HCT116 (cell line): Measurements from ENCODE around the gene MROH7. TPM values are rescaled to one million over a fixed set of nuclear protein-coding genes. Genes with fewer than 3 reads are reported as not detected.

Experiments used
- ATAC-seq: fragments of 200-7000 bp; cut with Tn5 transposase; 2 replicates; pipeline ENCODE4 v1.9.1; 2020; ENCODE audit warnings: mild to moderate bottlenecking, moderate library complexity
- BruUV-seq: library from RNA; stranded (reverse); fragments of 400-500 nt; replicated peaks from 2 replicates; lab custom pipeline; 2021; lab: Mats Ljungman, UMichigan
- CTCF ChIA-PET: fragments of 300-600 bp; sonication (Branson Sonifier 250); formaldehyde crosslinking; loops from one replicate; lab custom pipeline; 2021; ENCODE audit warnings: antibody characterized with exemption; lab: Charles Lee
- POLR2A ChIA-PET: fragments of 300-600, 350-600 bp; sonication (Branson Sonifier 250); formaldehyde crosslinking; loops from one replicate; lab custom pipeline; 2021; ENCODE audit warnings: antibody characterized with exemption; lab: Charles Lee
- RAD21 ChIA-PET, 2 experiments: fragments of 300-600 bp; sonication (Branson Sonifier 250); formaldehyde crosslinking; loops; one replicate each; lab custom pipeline; 2023; ENCODE audit warnings: low total read pairs in 2 of 2; ENCODE audit not compliant: uncharacterized antibody in 2 of 2, unreplicated experiment in 2 of 2, low non-redundant PET in 1 of 2; lab: Charles Lee
- DNase-seq: peaks from one replicate; pipeline ENCODE4 v3.0.0-alpha.2; 2010; ENCODE audit warnings: low read depth, low spot score
- H2AFZ ChIP-seq: fragments of 200-600 bp; shearing (Covaris generic), sonication (generic); 2 replicates; pipeline ENCODE4 v1.6.1; 2017; ENCODE audit warnings: low read depth, mixed run types, mixed read lengths, antibody characterized with exemption, low read length; ENCODE audit not compliant: poor library complexity, severe bottlenecking
- H3K27ac ChIP-seq: 2 replicates; pipeline ENCODE4 v1.5.1; 2012; ENCODE audit warnings: low read depth, low read length
- H3K27me3 ChIP-seq: fragments of 200-600 bp; sonication (generic); 2 replicates; pipeline ENCODE4 v1.6.1; 2016; ENCODE audit warnings: mixed run types, low read length, mixed read lengths; ENCODE audit not compliant: insufficient read depth
- H3K36me3 ChIP-seq, 2 experiments: fragments of 200-500 bp in 1 of 2; fragments of 200-600 bp in 1 of 2; sonication (Bioruptor generic) in 1 of 2; sonication (generic) in 1 of 2; 2 replicates each; pipeline versions ENCODE4 v1.5.1 to v1.6.1; 2014 to 2016; ENCODE audit warnings: low read length in 2 of 2, inconsistent platforms in 1 of 2, mixed read lengths in 1 of 2, mixed run types in 1 of 2; ENCODE audit not compliant: insufficient read depth in 2 of 2, control insufficient read depth in 1 of 2
- H3K4me1 ChIP-seq, 2 experiments: fragments of 200-600 bp in 1 of 2; sonication (generic) in 1 of 2; 2 replicates each; pipeline versions ENCODE4 v1.5.1 to v1.6.1; 2012 to 2017; ENCODE audit warnings: low read length in 2 of 2, inconsistent platforms in 1 of 2, mild to moderate bottlenecking in 1 of 2, mixed read lengths in 1 of 2, mixed run types in 1 of 2, moderate library complexity in 1 of 2; ENCODE audit not compliant: insufficient read depth in 2 of 2, control insufficient read depth in 1 of 2
- H3K4me2 ChIP-seq: fragments of 200-600 bp; sonication (generic); 2 replicates; pipeline ENCODE4 v1.6.1; 2017; ENCODE audit warnings: mixed run types, low read length, mixed read lengths
- H3K4me3 ChIP-seq, 2 experiments: fragments of 200-600 bp in 1 of 2; sonication (generic) in 1 of 2; replicated peaks in 1 of 2; 2 replicates each; pipeline ENCODE4 v1.5.1; 2011 to 2016; ENCODE audit warnings: low read length in 2 of 2, control low read depth in 1 of 2, low read depth in 1 of 2, mild to moderate bottlenecking in 1 of 2, mixed read lengths in 1 of 2, mixed run types in 1 of 2
- H3K79me2 ChIP-seq: fragments of 200-600 bp; sonication (generic); 2 replicates; pipeline ENCODE4 v1.6.1; 2017; ENCODE audit warnings: mild to moderate bottlenecking, mixed run types, low read length, moderate library complexity, mixed read lengths; ENCODE audit not compliant: insufficient read depth
- H3K9ac ChIP-seq: fragments of 200-600 bp; sonication (generic); 2 replicates; pipeline ENCODE4 v1.6.1; 2016; ENCODE audit warnings: low read length, mixed read lengths
- H3K9me2 ChIP-seq: fragments of 200-600 bp; sonication (generic), shearing (Covaris generic); 2 replicates; pipeline ENCODE4 v1.6.1; 2017; ENCODE audit warnings: mixed run types, mild to moderate bottlenecking, moderate library complexity; ENCODE audit not compliant: insufficient read depth
- H3K9me3 ChIP-seq, 2 experiments: fragments of 200-500 bp in 1 of 2; fragments of 200-600 bp in 1 of 2; sonication (Bioruptor generic) in 1 of 2; sonication (generic) in 1 of 2; 2 replicates each; pipeline ENCODE4 v1.6.1; 2014 to 2017; ENCODE audit warnings: low read length in 2 of 2, mixed read lengths in 2 of 2, inconsistent platforms in 1 of 2, low read depth in 1 of 2, mild to moderate bottlenecking in 1 of 2, mixed run types in 1 of 2, moderate library complexity in 1 of 2; ENCODE audit not compliant: control insufficient read depth in 1 of 2, insufficient read depth in 1 of 2
- H4K20me1 ChIP-seq: fragments of 200-600 bp; sonication (generic), shearing (Covaris generic); 2 replicates; pipeline ENCODE4 v1.6.1; 2017; ENCODE audit warnings: mixed run types, mild to moderate bottlenecking, moderate library complexity; ENCODE audit not compliant: insufficient read depth
- CBX3 ChIP-seq: IDR thresholded peaks from 2 replicates; pipeline ENCODE4 v1.6.1; 2012; ENCODE audit warnings: low read depth
- EGR1 ChIP-seq: IDR thresholded peaks from 2 replicates; pipeline ENCODE4 v1.6.1; 2012; ENCODE audit warnings: low read depth
- ELF1 ChIP-seq: IDR thresholded peaks from 2 replicates; pipeline ENCODE4 v1.6.1; 2012; ENCODE audit warnings: low read depth, borderline replicate concordance
- POLR2AphosphoS5 ChIP-seq: IDR thresholded peaks from 2 replicates; pipeline ENCODE4 v1.6.1; 2011; ENCODE audit warnings: mild to moderate bottlenecking, low read depth, low read length, moderate library complexity
- SP1 ChIP-seq: IDR thresholded peaks from 2 replicates; pipeline ENCODE4 v1.6.1; 2012; ENCODE audit warnings: low read depth
- TCF7L2 ChIP-seq: IDR thresholded peaks from 2 replicates; pipeline ENCODE4 v1.7.0; 2011; ENCODE audit warnings: borderline replicate concordance, inconsistent platforms; ENCODE audit not compliant: insufficient read depth, insufficient read length; ENCODE audit errors: extremely low read depth
- YY1 ChIP-seq: IDR thresholded peaks from 2 replicates; pipeline ENCODE4 v1.6.1; 2011; ENCODE audit warnings: low read length, low read depth, moderate library complexity, mild to moderate bottlenecking; ENCODE audit not compliant: insufficient replicate concordance; ENCODE audit errors: extremely low read depth
- intact Hi-C: fragments of 100-400 bp; cut with micrococcal nuclease; formaldehyde crosslinking; loops from 2 replicates; pipeline ENCODE4 v1.10.0; 2022
- total RNA-seq: library from RNA; stranded (reverse); gene quantifications from one replicate; pipeline ENCODE4 v1.2.1, GENCODE V29; 2021; ENCODE audit not compliant: unreplicated experiment

Gene MROH7
- total RNA-seq, 1 experiment from 2014 or later, result 1.1 TPM

- CTCF ChIA-PET, result no interaction called here
- TF ChIP-seq YY1 (no peak), SP1 (no peak), TCF7L2 (no peak), EGR1 (no peak), POLR2AphosphoS5 (0 out of 2 replicates have a peak, but pooled peaks have one; percentile 12)
- no peak for DNase-seq
- Histone ChIP-seq H3K9ac (no peak overlapping the region), H4K20me1 (no peaks in the 10 kb centered on the region), H3K4me1 (no peaks in the 10 kb centered on the region), H2AFZ (no peak overlapping the region), H3K36me3 (peaks cover 19 to 28% of the 10 kb centered on the region in 2 experiments; a peak in 3 of 4 replicates), H3K9me2 (no peaks in the 10 kb centered on the region), H3K27me3 (no peaks in the 10 kb centered on the region), H3K4me2 (no peak overlapping the region), H3K79me2 (no peaks in the 10 kb centered on the region), H3K4me3 (no peak overlapping the region), H3K9me3 (no peaks in the 10 kb centered on the region), H3K27ac (no peak overlapping the region)
- intact Hi-C loops, result no loop called here
- RAD21 ChIA-PET, result no interaction called here
- POLR2A ChIA-PET, result interaction anchor here (0.6 kb wide), 1 partner anchor 14 kb away, joined by 3 read pairs; no protein-coding TSS in a partner anchor
- no peak for ATAC-seq
- no TSS peak for BruUV-seq
Measured at GRCh38 chr1:54743416-54744226, 102.0 kb downstream of the MROH7 start.

- CTCF ChIA-PET, result no interaction called here
- Histone ChIP-seq H3K4me2 (no peak overlapping the region), H3K79me2 (no peaks in the 10 kb centered on the region), H3K27ac (no peak overlapping the region), H3K36me3 (peaks cover 15 to 20% of the 10 kb centered on the region in 2 experiments; a peak in 3 of 4 replicates), H3K27me3 (no peaks in the 10 kb centered on the region), H3K4me3 (no peak overlapping the region), H4K20me1 (no peaks in the 10 kb centered on the region), H2AFZ (no peak overlapping the region), H3K9ac (no peak overlapping the region), H3K9me2 (no peaks in the 10 kb centered on the region), H3K4me1 (no peaks in the 10 kb centered on the region), H3K9me3 (no peaks in the 10 kb centered on the region)
- no TSS peak for BruUV-seq
- TF ChIP-seq EGR1, result no peak
- TF ChIP-seq ELF1, result no peak
- TF ChIP-seq CBX3, result no peak
- no peak for TF ChIP-seq POLR2AphosphoS5
- DNase-seq (no peak), ATAC-seq (no peak)
- intact Hi-C loops, result no loop called here
- POLR2A ChIA-PET, result no interaction called here
- RAD21 ChIA-PET, result no interaction called here
Measured at GRCh38 chr1:54744696-54745095, 103.1 kb downstream of the MROH7 start.
